Astrocyte (in vitro differentiated cells and primary cell): ENCODE results near the gene PCK2.

ENCODE experiments used
- CTCF ChIP-seq: IDR thresholded peaks from 2 replicates; pipeline ENCODE4 v1.5.1; 2011; ENCODE audit warnings: low read depth, mild to moderate bottlenecking, inconsistent platforms, low read length, moderate library complexity; ENCODE audit not compliant: insufficient read depth
- EZH2 ChIP-seq: IDR thresholded peaks from 2 replicates; pipeline ENCODE4 v1.6.1; 2012; ENCODE audit warnings: mild to moderate bottlenecking, low read length, inconsistent platforms; ENCODE audit not compliant: insufficient read depth

- TF ChIP-seq CTCF (no peak), EZH2 (no peak)
Observed at GRCh38 chr14:24131549-24131966, 37.4 kb downstream of the PCK2 start.
